Measurements from ENCODE around the gene ACP4.
A peak's percentile ranks its signal among the peaks of the same experiment; 100 is the strongest.
"Not testable (repeated sequence)": the region's sequence is repeated elsewhere in the genome, so short reads cannot be mapped to it uniquely, and the experiment has no call there.

The ACP4 gene

GRCh38 chr19:50794876-50795663 lies 4.9 kb downstream of the ACP4 start:
- DNase-seq = peak; percentile 65
- in situ Hi-C loops (cut with MboI; ENCODE audit: low pct_unique_long_range_greater_than_20kb, low sequenced_read_pairs) = loop anchor here (25.0 kb wide), 1 partner anchor 433 kb away; the partner anchor contains the start of gene NAPSA

GRCh38 chr19:50795664-50796073 lies 5.5 kb downstream of the ACP4 start:
- peak; percentile 41 for DNase-seq
- in situ Hi-C loops (cut with MboI; ENCODE audit: low pct_unique_long_range_greater_than_20kb, low sequenced_read_pairs) = loop anchor here (25.0 kb wide), 1 partner anchor 433 kb away; the partner anchor contains the start of gene NAPSA

DNA sequence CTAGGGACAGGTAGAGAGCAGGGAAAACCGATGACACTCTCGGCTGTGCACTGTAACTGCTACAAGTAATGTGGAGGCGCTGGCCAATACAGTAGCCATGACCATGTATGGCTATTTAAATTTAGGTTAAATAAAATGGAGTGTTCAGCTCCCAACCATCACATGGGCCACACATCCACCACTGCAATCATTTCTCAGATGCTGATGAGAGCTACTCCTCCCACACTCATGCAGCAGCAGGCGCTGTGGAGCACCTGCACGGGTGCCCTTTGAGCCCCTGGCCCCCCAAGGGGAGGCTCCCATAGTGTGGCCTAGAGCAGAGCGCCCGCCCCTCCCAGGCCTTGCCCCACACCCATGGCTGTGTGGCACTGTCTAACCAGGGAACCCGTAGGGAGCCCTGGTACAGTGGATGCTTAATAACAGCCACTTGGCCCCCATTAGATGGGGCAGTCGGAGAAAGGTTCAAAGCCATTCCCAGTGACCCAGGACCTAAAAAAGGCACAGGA lies 6.0 kb downstream of the ACP4 start:
- in situ Hi-C loops (cut with MboI; ENCODE audit: low pct_unique_long_range_greater_than_20kb, low sequenced_read_pairs) = loop anchor here (25.0 kb wide), 1 partner anchor 434 kb away; the partner anchor contains the start of gene NAPSA
- DNase-seq = peak; percentile 53

DNA sequence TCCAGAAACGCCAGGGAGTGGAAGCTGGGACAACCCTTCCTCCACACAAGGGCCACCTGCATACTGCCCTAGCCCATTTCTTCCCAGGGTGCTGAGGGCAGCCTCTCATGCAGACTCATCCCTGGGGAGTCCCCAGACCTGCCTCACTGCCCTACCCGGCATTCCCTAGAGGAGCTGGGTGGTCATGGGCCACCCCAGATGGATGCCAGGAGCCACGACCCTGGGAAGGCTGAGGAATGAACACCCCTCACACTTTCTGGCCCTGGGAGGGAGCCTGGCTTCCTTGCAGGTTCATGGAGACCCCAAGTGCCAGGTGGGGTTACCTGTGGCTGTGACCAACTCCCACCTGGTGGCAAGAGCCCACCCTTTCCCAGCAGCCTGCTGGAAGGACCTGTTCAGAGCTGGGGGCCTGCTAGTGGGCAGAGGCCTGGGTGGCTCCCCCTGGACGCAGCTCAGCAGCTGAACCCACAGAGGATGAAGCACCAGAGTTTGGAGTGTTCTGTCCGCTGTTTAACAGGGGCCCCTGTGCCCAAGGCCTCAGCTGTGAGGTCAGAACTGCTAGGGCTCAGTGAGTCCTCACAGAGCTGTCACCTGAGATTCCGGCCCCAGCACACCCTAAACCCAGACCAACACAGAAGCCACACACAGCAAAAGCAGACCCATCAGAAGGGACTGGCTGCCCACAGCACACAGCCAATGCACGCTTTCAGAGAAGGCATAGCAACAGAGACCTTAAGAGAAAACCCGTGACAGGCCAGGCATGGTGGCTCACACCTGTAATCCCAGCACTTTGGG lies 6.6 kb downstream of the ACP4 start:
- DNase-seq = no peak
- in situ Hi-C loops (cut with MboI; ENCODE audit: low pct_unique_long_range_greater_than_20kb, low sequenced_read_pairs) = loop anchor here (25.0 kb wide), 1 partner anchor 435 kb away; the partner anchor contains the start of gene NAPSA

GRCh38 chr19:50797429-50797780 lies 7.2 kb downstream of the ACP4 start:
- DNase-seq = no peak
- in situ Hi-C loops (cut with MboI; ENCODE audit: low pct_unique_long_range_greater_than_20kb, low sequenced_read_pairs) = loop anchor here (25.0 kb wide), 1 partner anchor 435 kb away; the partner anchor contains the start of gene NAPSA

DNA sequence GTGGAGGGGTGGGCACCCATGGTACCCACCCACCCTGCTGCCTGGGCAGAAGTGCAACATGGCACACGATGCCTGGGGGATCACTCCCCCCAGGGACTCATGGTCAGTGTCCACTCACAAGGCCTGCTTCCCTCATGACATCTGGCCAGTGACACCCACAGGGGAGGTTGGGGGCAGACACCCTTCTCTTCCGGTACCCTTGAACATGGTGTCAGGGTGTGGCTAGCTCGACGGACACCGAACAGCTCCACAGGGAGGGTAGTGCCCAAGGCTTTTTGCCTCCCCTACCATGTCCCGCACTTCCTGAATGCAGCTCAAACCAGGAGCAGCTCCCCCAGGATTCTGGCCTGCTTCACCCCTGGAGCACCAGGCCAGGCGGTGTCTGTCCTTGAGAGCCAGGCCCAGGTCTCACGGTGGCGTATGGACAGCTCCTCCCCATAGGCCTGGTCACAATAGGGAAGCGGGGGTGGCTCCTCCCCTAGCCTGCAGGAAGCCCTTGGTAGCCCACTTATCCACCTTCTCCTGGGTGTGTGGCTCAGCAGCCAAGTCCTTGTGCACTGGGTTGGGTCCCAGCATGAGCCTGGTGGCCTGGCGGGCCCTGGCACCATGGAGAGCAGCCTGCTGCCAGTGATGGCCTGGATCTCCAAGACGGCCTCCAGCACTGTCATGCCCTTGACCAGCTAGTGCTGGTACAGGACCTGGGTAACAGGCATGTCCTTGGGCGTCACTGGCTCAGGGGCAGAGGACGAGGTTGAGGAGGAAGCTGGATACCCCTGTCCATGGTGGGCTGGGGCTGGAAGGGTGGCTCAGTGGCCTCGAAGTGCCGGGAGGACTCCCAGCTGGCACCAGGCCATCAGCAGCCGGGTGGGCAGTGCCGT lies 7.8 kb downstream of the ACP4 start:
- DNase-seq = no peak
- in situ Hi-C loops (cut with MboI; ENCODE audit: low pct_unique_long_range_greater_than_20kb, low sequenced_read_pairs) = loop anchor here (25.0 kb wide), 1 partner anchor 436 kb away; the partner anchor contains the start of gene NAPSA

DNA sequence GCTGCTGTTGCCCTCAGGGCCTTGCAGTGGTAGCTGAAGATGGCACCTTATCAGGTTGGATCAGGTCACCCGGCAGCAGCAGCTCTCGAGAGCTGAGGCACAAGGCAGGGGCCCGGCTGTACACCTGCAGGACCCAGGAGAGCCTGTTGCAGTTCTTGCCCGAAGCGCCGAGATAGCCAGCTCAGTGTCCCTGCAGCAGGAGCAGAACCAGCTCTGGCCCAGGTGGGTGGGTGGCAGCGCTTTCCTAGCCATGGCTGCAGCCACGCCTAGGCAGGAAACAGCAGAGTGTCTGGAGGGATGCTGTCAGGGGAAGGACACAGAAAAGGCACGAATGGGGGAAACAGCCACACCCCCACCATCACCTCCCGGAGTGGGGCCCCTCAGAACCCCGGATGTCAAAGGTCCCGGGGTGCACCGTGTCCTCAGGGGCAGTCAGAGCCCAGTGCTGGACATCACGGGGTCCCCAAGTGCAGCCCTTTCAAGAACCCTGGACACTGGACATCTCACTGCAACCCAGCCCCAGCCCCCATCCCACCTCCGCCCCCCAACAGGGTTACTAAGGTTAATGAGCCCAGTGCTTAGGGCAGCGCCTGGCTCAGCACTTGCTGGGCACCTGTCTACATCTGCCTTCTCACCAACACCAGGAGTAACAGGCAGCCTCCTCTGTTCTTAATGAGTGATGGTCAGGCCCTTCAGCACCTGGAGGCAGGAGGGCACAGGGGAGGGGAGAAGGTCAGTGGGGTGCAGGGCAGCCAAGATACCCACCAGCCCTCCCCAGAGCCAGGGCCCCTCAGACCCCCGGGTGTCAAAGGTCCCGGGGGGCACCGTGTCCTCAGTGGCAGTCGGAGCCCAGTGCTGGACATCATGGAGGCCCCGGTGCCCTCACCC lies 8.7 kb downstream of the ACP4 start:
- DNase-seq = no peak
- in situ Hi-C loops (cut with MboI; ENCODE audit: low pct_unique_long_range_greater_than_20kb, low sequenced_read_pairs) = loop anchor here (25.0 kb wide), 1 partner anchor 437 kb away; the partner anchor contains the start of gene NAPSA

- in situ Hi-C loops (cut with MboI; ENCODE audit: low pct_unique_long_range_greater_than_20kb, low sequenced_read_pairs) = loop anchor here (25.0 kb wide), 1 partner anchor 437 kb away; the partner anchor contains the start of gene NAPSA
- DNase-seq = no peak
These were observed 9.3 kb downstream of the ACP4 start for GRCh38 chr19:50799547-50799851.

DNA sequence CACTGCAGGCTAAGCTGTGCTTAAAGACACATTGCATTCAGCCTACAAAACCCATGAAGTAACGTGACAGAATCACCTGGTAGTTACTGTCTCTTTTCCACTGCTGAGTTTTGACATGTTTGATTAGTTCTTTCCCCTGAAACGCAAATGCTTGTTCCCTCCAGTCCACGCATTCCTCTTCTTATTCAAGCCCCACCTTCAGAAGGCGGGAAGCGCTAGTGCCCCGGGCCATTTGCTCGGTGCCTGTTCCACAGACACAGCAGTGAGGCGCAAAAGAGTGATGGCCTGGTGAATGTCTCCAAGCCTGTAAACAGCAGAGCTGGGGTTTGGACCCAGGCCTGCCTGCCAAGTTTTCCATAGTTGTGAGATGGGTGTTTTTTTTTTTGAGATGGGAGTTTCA lies 10.9 kb downstream of the ACP4 start:
- no peak for DNase-seq
- in situ Hi-C loops (cut with MboI; ENCODE audit: low pct_unique_long_range_greater_than_20kb, low sequenced_read_pairs) = no loop called here

- DNase-seq = no peak
- in situ Hi-C loops (cut with MboI; ENCODE audit: low pct_unique_long_range_greater_than_20kb, low sequenced_read_pairs) = no loop called here
These were observed 13.6 kb downstream of the ACP4 start for GRCh38 chr19:50803633-50804419.

DNA sequence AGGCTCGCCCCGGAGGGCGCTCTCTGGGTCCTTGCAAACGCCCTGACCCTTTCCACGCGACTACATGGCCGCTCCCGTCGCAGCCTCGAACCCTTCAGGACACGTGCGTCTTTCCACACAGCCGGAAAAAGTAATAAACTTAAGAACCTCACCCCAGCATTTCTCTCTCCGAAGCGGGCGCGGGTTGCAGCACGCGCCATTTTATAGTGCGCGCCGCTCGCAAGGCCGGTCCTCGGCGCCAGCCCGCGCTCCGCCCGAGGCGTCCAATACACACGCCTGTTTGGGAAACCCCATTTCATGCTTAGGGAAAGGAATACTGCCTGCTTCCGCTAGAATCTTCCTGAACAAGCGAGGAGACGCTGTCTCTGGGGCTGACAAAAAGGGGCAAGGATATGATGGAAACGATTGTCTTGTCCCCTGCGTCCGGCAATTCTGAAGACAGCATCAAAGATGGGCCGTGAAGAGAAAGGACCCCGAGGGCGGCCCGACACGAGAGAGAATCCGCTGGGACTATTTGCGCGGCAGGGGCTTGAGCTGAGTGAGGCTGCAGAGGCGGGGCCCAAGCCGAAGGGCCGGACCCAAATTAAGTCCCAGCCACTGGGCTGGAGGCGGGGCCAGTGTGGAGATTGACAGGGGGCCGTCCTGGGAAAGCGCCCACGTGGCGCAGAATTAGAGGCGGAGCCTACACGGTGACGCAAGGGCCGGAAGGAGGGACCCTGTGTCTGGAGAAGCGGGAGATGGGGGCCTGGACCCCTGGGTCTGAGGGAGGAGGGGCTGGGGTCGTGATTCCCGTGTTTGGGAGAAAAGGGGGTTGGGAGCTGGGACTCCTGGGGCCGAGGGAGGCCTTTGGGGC lies 14.4 kb downstream of the ACP4 start:
- in situ Hi-C loops (cut with MboI; ENCODE audit: low pct_unique_long_range_greater_than_20kb, low sequenced_read_pairs) = no loop called here
- DNase-seq = peak; percentile 99

DNA sequence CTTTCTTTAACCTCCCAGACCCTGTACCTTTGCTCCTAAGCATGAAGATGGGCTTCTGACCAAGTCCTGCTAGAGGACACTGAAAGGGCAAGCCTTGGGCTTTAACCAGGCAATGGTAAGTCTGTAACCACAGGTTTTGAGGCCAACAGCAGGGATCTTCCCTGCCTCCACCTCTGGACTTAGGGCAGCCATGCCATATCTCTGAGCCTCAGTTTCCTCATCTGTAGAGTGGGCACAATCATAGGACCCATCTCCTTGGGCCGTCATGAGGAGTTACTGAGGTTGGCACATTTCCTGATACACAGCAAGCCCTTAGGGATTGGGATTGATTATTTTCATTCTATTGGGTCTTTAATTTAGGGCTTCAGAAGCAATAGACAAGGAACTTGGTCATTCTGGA lies 18.6 kb downstream of the ACP4 start:
- DNase-seq = no peak
- in situ Hi-C loops (cut with MboI; ENCODE audit: low pct_unique_long_range_greater_than_20kb, low sequenced_read_pairs) = no loop called here

DNA sequence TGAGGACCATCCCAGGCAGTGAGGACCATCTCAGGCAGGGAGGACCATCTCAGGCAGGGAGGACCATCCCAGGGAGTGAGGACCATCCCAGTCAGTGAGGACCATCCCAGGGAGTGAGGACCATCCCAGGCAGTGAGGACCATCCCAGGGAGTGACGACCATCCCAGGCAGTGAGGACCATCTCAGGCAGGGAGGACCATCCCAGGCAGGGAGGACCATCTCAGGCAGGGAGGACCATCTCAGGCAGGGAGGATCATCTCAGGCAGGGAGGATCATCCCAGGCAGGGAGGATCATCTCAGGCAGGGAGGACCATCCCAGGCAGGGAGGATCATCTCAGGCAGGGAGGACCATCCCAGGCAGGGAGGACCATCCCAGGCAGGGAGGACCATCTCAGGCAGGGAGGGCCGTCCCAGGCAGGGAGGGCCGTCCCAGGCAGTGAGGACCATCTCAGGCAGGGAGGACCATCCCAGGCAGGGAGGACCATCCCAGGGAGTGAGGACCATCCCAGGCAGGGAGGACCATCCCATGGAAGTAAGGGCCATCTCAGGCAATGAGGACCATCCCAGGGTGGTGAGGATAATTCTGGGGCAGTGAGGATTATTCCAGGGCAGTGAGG lies 21.5 kb downstream of the ACP4 start:
- DNase-seq; in situ Hi-C loops (cut with MboI; ENCODE audit: low pct_unique_long_range_greater_than_20kb, low sequenced_read_pairs): not testable (repeated sequence)

GRCh38 chr19:50812474-50812873 lies 22.3 kb downstream of the ACP4 start:
- in situ Hi-C loops (cut with MboI; ENCODE audit: low pct_unique_long_range_greater_than_20kb, low sequenced_read_pairs) = no loop called here
- no peak for DNase-seq

DNA sequence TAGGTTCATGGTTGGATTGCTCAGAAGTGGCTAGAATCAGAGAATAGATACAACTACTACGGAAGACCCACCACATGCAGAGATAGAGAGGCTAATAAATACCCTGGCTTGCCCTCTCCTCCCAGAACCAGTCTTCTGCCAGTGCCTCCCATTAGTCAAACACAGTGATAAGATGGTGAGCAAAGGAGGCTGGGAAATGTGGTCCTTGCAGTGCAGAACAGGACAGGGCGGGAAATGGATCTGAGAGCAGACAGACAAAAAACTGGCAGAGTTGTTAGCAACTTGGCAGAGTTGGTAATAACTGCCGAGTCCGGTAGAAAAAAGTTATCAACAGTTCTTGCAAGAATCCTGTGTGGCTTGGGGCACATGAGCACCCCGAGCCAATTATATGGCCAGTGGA lies 24.7 kb downstream of the ACP4 start:
- in situ Hi-C loops (cut with MboI; ENCODE audit: low pct_unique_long_range_greater_than_20kb, low sequenced_read_pairs) = no loop called here
- DNase-seq = no peak

DNA sequence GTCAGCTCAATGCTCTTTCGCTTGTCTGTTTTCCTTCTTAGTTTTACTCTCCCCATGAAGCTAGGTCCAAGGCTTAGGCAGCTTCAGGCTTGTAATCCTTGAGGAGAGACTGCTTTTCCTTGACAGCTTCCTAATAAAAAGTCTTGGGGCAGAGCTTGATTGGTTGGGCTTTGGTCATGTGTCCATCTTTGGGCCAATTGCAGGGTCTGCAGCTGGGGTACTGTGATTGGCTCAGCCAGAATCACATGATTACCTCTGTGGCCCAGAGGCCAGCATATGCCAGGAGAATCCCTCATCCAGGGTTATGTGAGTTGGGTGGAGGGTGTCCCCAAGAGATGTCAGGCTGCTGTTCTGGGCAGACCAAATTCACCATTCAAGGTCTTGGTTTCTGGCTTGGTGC lies 25.2 kb downstream of the ACP4 start:
- no peak for DNase-seq
- in situ Hi-C loops (cut with MboI; ENCODE audit: low pct_unique_long_range_greater_than_20kb, low sequenced_read_pairs) = no loop called here

Data from KBM-7 (cell line).